ENCODE results near the gene NT5DC3.

DNA sequence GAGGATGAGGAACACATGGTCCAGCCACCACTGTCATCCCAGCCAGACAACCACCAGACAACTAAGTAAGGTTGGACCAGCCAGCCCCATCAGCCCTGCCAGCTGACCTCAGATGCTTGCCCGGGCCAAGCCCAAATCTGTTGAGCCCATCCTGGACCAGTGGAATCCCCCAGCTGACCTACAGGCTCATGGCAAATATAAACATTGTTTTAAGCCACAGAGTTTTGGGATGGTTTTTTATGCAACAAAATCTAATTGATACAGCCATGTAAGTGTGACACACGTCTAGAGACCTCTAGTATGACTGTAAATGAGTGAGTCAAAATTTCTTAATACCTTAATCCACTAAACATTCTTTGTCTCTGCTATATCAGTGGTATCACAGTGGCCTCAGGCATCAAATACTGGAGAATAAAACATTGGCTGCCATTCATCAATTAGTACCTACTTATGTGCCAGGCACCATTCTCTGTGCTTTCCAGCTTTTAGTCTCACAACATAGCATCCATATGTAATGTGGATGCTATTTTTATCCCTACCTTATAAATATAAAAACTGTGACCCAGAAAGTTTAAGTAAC is 24.2 kb upstream of the NT5DC3 start:
- TF ChIP-seq, protein P1, sequence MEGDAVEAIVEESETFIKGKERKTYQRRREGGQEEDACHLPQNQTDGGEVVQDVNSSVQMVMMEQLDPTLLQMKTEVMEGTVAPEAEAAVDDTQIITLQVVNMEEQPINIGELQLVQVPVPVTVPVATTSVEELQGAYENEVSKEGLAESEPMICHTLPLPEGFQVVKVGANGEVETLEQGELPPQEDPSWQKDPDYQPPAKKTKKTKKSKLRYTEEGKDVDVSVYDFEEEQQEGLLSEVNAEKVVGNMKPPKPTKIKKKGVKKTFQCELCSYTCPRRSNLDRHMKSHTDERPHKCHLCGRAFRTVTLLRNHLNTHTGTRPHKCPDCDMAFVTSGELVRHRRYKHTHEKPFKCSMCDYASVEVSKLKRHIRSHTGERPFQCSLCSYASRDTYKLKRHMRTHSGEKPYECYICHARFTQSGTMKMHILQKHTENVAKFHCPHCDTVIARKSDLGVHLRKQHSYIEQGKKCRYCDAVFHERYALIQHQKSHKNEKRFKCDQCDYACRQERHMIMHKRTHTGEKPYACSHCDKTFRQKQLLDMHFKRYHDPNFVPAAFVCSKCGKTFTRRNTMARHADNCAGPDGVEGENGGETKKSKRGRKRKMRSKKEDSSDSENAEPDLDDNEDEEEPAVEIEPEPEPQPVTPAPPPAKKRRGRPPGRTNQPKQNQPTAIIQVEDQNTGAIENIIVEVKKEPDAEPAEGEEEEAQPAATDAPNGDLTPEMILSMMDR (IDR thresholded peaks at IDR 0.05; ENCODE audit: extremely low read depth in 1 of 2, insufficient read depth in 1 of 2, low read depth in 1 of 2, low read length in 2 of 2), result no peak
- TF ChIP-seq EZH2 (IDR thresholded peaks at IDR 0.05; ENCODE audit: borderline replicate concordance, low read depth, low read length, severe bottlenecking) (no peak), POLR2AphosphoS5 (IDR thresholded peaks at IDR 0.05; ENCODE audit: insufficient read depth, low read depth, low read length) (no peak)
- TF ChIP-seq, protein P2, sequence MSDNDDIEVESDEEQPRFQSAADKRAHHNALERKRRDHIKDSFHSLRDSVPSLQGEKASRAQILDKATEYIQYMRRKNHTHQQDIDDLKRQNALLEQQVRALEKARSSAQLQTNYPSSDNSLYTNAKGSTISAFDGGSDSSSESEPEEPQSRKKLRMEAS (IDR thresholded peaks at IDR 0.05; ENCODE audit: insufficient read depth, insufficient read length), result no peak

Data from endothelial cell of umbilical vein (primary cell).